Naive B cell (primary cell): Measurements from ENCODE around the gene CACNG8. TPM values are rescaled to one million over a fixed set of nuclear protein-coding genes. Genes with fewer than 3 reads are reported as not detected.
"Not testable (repeated sequence)": the region's sequence is repeated elsewhere in the genome, so short reads cannot be mapped to it uniquely, and the experiment has no call there.

ENCODE experiments used
- ATAC-seq, 2 donors: fragments of 150-1000 bp; cut with Tn5 transposase; 2 replicates each; pipeline ENCODE4 v1.10.0; 2021; ENCODE audit warnings: low read depth in 2 of 2, mild to moderate bottlenecking in 2 of 2, moderate library complexity in 2 of 2
- DNase-seq: peaks from one replicate; pipeline ENCODE4 v3.0.0; 2022
- H3K27ac Mint-ChIP-seq, 6 donors: one replicate each; pipeline ENCODE4 v1.8.0; 2020 to 2022; ENCODE audit warnings: mild to moderate bottlenecking in 6 of 6, mixed read lengths in 6 of 6, moderate library complexity in 5 of 6, inconsistent platforms in 2 of 6
- H3K27me3 Mint-ChIP-seq, 3 donors: one replicate each; pipeline ENCODE4 v1.8.0; 2021 to 2022; ENCODE audit warnings: mixed read lengths in 3 of 3, mild to moderate bottlenecking in 1 of 3
- H3K36me3 Mint-ChIP-seq, 2 donors: one replicate each; pipeline ENCODE4 v1.8.0; 2020 to 2022; ENCODE audit warnings: mixed read lengths in 2 of 2, inconsistent platforms in 1 of 2, mild to moderate bottlenecking in 1 of 2
- H3K4me1 Mint-ChIP-seq, 3 donors: one replicate each; pipeline ENCODE4 v1.8.0; 2020 to 2022; ENCODE audit warnings: mixed read lengths in 3 of 3, inconsistent platforms in 1 of 3, mild to moderate bottlenecking in 1 of 3, moderate library complexity in 1 of 3
- H3K4me3 Mint-ChIP-seq, 8 donors: one replicate each; pipeline ENCODE4 v1.8.0; 2020 to 2022; ENCODE audit warnings: mild to moderate bottlenecking in 8 of 8, mixed read lengths in 8 of 8, moderate library complexity in 8 of 8, inconsistent platforms in 2 of 8
- H3K9me3 Mint-ChIP-seq, 7 donors: one replicate each; pipeline ENCODE4 v1.8.0; 2020 to 2022; ENCODE audit warnings: mixed read lengths in 7 of 7, mild to moderate bottlenecking in 5 of 7, inconsistent platforms in 2 of 7, moderate library complexity in 1 of 7
- polyA plus RNA-seq, 6 donors: library from polyadenylated mRNA; unstranded; fragments of 300-500 nt; fragmentation: Illumina TruSeq; gene quantifications; one replicate each; pipeline ENCODE4 v1.2.3, GENCODE V29; 2021; ENCODE audit warnings: low read depth in 6 of 6

Gene CACNG8
- not detected for polyA plus RNA-seq

GRCh38 chr19:53962887-53963431, at the start of gene CACNG8:
Gene CACNG8 (plus strand): TSS chr19:53962937.
- Mint-ChIP-seq H3K4me3 (peak within 1 kb of the TSS in 3 of 8 donors; percentile 19 to 31 (median 22)), H3K36me3 (peaks cover 0 to 53% of the 10 kb centered on the region in 2 donors), H3K27ac (peak within 1 kb of the TSS in 2 of 6 donors; percentile 59 to 84), H3K4me1 (peaks cover 0 to 27% (median 23%) of the 10 kb centered on the region in 3 donors), H3K27me3 (peaks cover 63 to 89% (median 86%) of the 10 kb centered on the region in 3 donors), H3K9me3 (peaks cover 0 to 7% (median 4%) of the 10 kb centered on the region in 7 donors)
- no peak for ATAC-seq
- no peak for DNase-seq

- DNase-seq (no peak), ATAC-seq (peak in 1 of 2 donors; percentile 28)
- H3K4me3 Mint-ChIP-seq, result peak overlapping the region in 2 of 8 donors; percentile 16 to 75
- peaks cover 48 to 75% (median 50%) of the 10 kb centered on the region in 3 donors for H3K27me3 Mint-ChIP-seq
- H3K9me3 Mint-ChIP-seq, result peaks cover 0 to 12% (median 8%) of the 10 kb centered on the region in 7 donors
- H3K4me1 Mint-ChIP-seq, result peaks cover 1 to 7% (median 3%) of the 10 kb centered on the region in 3 donors
- H3K27ac Mint-ChIP-seq, result peak overlapping the region in 1 of 6 donors; percentile 19
- H3K36me3 Mint-ChIP-seq, result peaks cover 0 to 27% of the 10 kb centered on the region in 2 donors
These were observed 47.7 kb upstream of the CACNG8 start for GRCh38 chr19:53915000-53915399.

GRCh38 chr19:53916004-53916403, 46.7 kb upstream of the CACNG8 start:
- DNase-seq, result no peak
- Mint-ChIP-seq H3K27ac (no peak overlapping the region), H3K4me1 (no peaks in the 10 kb centered on the region), H3K27me3 (peaks cover 37 to 65% (median 41%) of the 10 kb centered on the region in 3 donors), H3K9me3 (peaks cover 0 to 12% (median 8%) of the 10 kb centered on the region in 7 donors), H3K36me3 (peaks cover 0 to 19% of the 10 kb centered on the region in 2 donors), H3K4me3 (no peak overlapping the region)
- ATAC-seq, result no peak

GRCh38 chr19:53917356-53917755, 45.4 kb upstream of the CACNG8 start:
- peaks cover 24 to 51% (median 29%) of the 10 kb centered on the region in 3 donors for H3K27me3 Mint-ChIP-seq
- ATAC-seq (no peak), DNase-seq (no peak)
- H3K36me3 Mint-ChIP-seq, result peaks cover 0 to 12% of the 10 kb centered on the region in 2 donors
- no peak overlapping the region for H3K27ac Mint-ChIP-seq
- no peak overlapping the region for H3K4me3 Mint-ChIP-seq
- H3K4me1 Mint-ChIP-seq, result no peaks in the 10 kb centered on the region
- H3K9me3 Mint-ChIP-seq, result peaks cover 0 to 9% (median 7%) of the 10 kb centered on the region in 7 donors

- H3K4me1 Mint-ChIP-seq, result no peaks in the 10 kb centered on the region
- H3K27ac Mint-ChIP-seq, result no peak overlapping the region
- no peaks in the 10 kb centered on the region for H3K36me3 Mint-ChIP-seq
- H3K4me3 Mint-ChIP-seq, result no peak overlapping the region
- DNase-seq, result no peak
- no peak for ATAC-seq
- H3K27me3 Mint-ChIP-seq, result peaks cover 0 to 18% (median 5%) of the 10 kb centered on the region in 3 donors
- peaks cover 0 to 8% (median 3%) of the 10 kb centered on the region in 7 donors for H3K9me3 Mint-ChIP-seq
These were observed 35.0 kb upstream of the CACNG8 start for GRCh38 chr19:53927739-53928138.

- peak overlapping the region in 1 of 8 donors; percentile 68 for H3K4me3 Mint-ChIP-seq
- no peak overlapping the region for H3K27ac Mint-ChIP-seq
- H3K27me3 Mint-ChIP-seq, result peaks cover 24 to 38% (median 30%) of the 10 kb centered on the region in 3 donors
- peaks cover 0 to 9% (median 1%) of the 10 kb centered on the region in 7 donors for H3K9me3 Mint-ChIP-seq
- peaks cover 0 to 5% of the 10 kb centered on the region in 2 donors for H3K36me3 Mint-ChIP-seq
- H3K4me1 Mint-ChIP-seq, result no peaks in the 10 kb centered on the region
- no peak for DNase-seq
- ATAC-seq, result no peak
These were observed 26.7 kb upstream of the CACNG8 start for GRCh38 chr19:53936029-53936428.

- Mint-ChIP-seq H3K4me3 (no peak overlapping the region), H3K27me3 (peaks cover 56 to 83% (median 80%) of the 10 kb centered on the region in 3 donors), H3K27ac (no peak overlapping the region), H3K4me1 (peaks cover 4 to 12% (median 11%) of the 10 kb centered on the region in 3 donors), H3K9me3 (peaks cover 6 to 15% (median 8%) of the 10 kb centered on the region in 7 donors), H3K36me3 (peaks cover 5 to 16% of the 10 kb centered on the region in 2 donors)
- DNase-seq, result no peak
- no peak for ATAC-seq
These were observed 20.5 kb upstream of the CACNG8 start for GRCh38 chr19:53942001-53942786.

GRCh38 chr19:53944416-53944815, 18.3 kb upstream of the CACNG8 start:
- no peak for ATAC-seq
- Mint-ChIP-seq H3K27me3 (peaks cover 48 to 74% (median 72%) of the 10 kb centered on the region in 3 donors), H3K4me3 (no peak overlapping the region), H3K36me3 (peaks cover 5 to 19% of the 10 kb centered on the region in 2 donors), H3K27ac (no peak overlapping the region), H3K9me3 (peaks cover 6 to 15% (median 8%) of the 10 kb centered on the region in 7 donors), H3K4me1 (peaks cover 4 to 12% (median 11%) of the 10 kb centered on the region in 3 donors)
- no peak for DNase-seq

- peaks cover 43 to 69% (median 67%) of the 10 kb centered on the region in 3 donors for H3K27me3 Mint-ChIP-seq
- peaks cover 5 to 19% of the 10 kb centered on the region in 2 donors for H3K36me3 Mint-ChIP-seq
- ATAC-seq (no peak), DNase-seq (no peak)
- peaks cover 4 to 12% (median 11%) of the 10 kb centered on the region in 3 donors for H3K4me1 Mint-ChIP-seq
- H3K4me3 Mint-ChIP-seq, result peak overlapping the region in 1 of 8 donors; percentile 10
- H3K9me3 Mint-ChIP-seq, result peaks cover 2 to 15% (median 6%) of the 10 kb centered on the region in 7 donors
- H3K27ac Mint-ChIP-seq, result no peak overlapping the region
These were observed 17.8 kb upstream of the CACNG8 start for GRCh38 chr19:53944933-53945332.

- peaks cover 4 to 12% (median 11%) of the 10 kb centered on the region in 3 donors for H3K4me1 Mint-ChIP-seq
- H3K36me3 Mint-ChIP-seq, result peaks cover 2 to 19% of the 10 kb centered on the region in 2 donors
- no peak overlapping the region for H3K4me3 Mint-ChIP-seq
- peaks cover 2 to 15% (median 6%) of the 10 kb centered on the region in 7 donors for H3K9me3 Mint-ChIP-seq
- H3K27me3 Mint-ChIP-seq, result peaks cover 38 to 64% (median 62%) of the 10 kb centered on the region in 3 donors
- DNase-seq (no peak), ATAC-seq (no peak)
- no peak overlapping the region for H3K27ac Mint-ChIP-seq
These were observed 17.3 kb upstream of the CACNG8 start for GRCh38 chr19:53945441-53945840.

- DNase-seq (no peak), ATAC-seq (no peak)
- Mint-ChIP-seq H3K36me3 (peaks cover 0 to 19% of the 10 kb centered on the region in 2 donors), H3K4me3 (no peak overlapping the region), H3K9me3 (peaks cover 2 to 14% (median 6%) of the 10 kb centered on the region in 7 donors), H3K27ac (no peak overlapping the region), H3K27me3 (peaks cover 36 to 58% (median 58%) of the 10 kb centered on the region in 3 donors), H3K4me1 (peaks cover 4 to 12% (median 11%) of the 10 kb centered on the region in 3 donors)
These were observed 16.7 kb upstream of the CACNG8 start for GRCh38 chr19:53945998-53946397.

- H3K4me3 Mint-ChIP-seq, result no peak overlapping the region
- no peak for ATAC-seq
These were observed 15.1 kb upstream of the CACNG8 start for GRCh38 chr19:53947624-53948023.

GRCh38 chr19:53948611-53949010, 14.1 kb upstream of the CACNG8 start:
- H3K36me3 Mint-ChIP-seq, DNase-seq, H3K4me3 Mint-ChIP-seq, H3K4me1 Mint-ChIP-seq, H3K9me3 Mint-ChIP-seq, ATAC-seq, H3K27ac Mint-ChIP-seq: not testable (repeated sequence)
- H3K27me3 Mint-ChIP-seq, result peaks cover 40 to 41% (median 40%) of the 10 kb centered on the region in 3 donors

More at GRCh38 chr19:53947624-53948023, 15.1 kb upstream of the CACNG8 start:
- Mint-ChIP-seq H3K27me3 (peaks cover 42 to 51% (median 50%) of the 10 kb centered on the region in 3 donors), H3K27ac (no peak overlapping the region), H3K36me3 (peaks cover 0 to 13% of the 10 kb centered on the region in 2 donors), H3K9me3 (peaks cover 2 to 12% (median 6%) of the 10 kb centered on the region in 7 donors), H3K4me1 (peaks cover 0 to 6% (median 6%) of the 10 kb centered on the region in 3 donors)
- DNase-seq, result no peak
